ENCODE data around the gene ASCL3.

The ASCL3 gene

DNA sequence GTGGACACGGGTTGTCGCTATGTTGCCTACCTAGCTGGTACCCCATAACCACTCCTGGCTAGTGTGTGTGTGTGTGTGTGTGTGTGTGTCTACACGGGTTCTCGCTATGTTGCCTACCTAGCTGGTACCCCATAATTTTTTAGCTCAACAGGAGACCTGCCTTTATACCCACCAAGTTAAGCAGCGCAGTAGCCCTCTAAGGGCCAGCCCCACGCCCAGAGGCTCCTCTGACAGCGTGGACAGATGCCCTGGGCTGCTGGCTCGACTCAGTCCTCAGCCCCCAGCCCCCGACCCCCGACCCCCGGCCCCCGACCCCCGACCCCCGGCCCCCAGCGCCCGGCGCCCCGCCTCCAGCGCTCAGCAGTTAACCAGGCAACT lies 32.2 kb downstream of the ASCL3 start:
- Histone ChIP-seq H3K9me2 (replicated peaks; ENCODE audit: low read depth, low read length) (no peaks in the 10 kb centered on the region), H3K4me3 (ENCODE audit: low read length, poor library complexity, severe bottlenecking) (peak overlapping the region; percentile 100), H3K9ac (ENCODE audit: low read depth, low read length, poor library complexity, severe bottlenecking) (peak overlapping the region; percentile 68), H3K4me2 (ENCODE audit: low read depth, low read length, poor library complexity, severe bottlenecking) (peak overlapping the region; percentile 87), H3F3A (ENCODE audit: low read depth) (no peaks in the 10 kb centered on the region), H3K79me2 (ENCODE audit: insufficient read depth, low read length) (peaks cover 22% of the 10 kb centered on the region), H4K20me1 (ENCODE audit: insufficient read depth, low read length, poor library complexity, severe bottlenecking) (peaks cover 4% of the 10 kb centered on the region), H2AFZ (ENCODE audit: low read length) (peak overlapping the region; percentile 82), H3K9me3 (ENCODE audit: insufficient read depth, low read depth, low read length) (no peaks in the 10 kb centered on the region), H3K27me3 (ENCODE audit: insufficient read depth, low read length, poor library complexity, severe bottlenecking) (no peaks in the 10 kb centered on the region), H3K36me3 (ENCODE audit: insufficient read depth, low read length) (no peaks in the 10 kb centered on the region), H3K4me1 (ENCODE audit: insufficient read depth, low read length, poor library complexity, severe bottlenecking) (peaks cover 24% of the 10 kb centered on the region)
- TF ChIP-seq CTCF (conservative IDR thresholded peaks at IDR 0.05; ENCODE audit: low read length) (no peak), EZH2phosphoT487 (IDR thresholded peaks at IDR 0.05; ENCODE audit: borderline replicate concordance) (no peak)

GRCh38 chr11:8908099-8908498 lies 34.7 kb downstream of the ASCL3 start:
- Histone ChIP-seq H3K9me2 (replicated peaks; ENCODE audit: low read depth, low read length) (no peaks in the 10 kb centered on the region), H3K36me3 (ENCODE audit: insufficient read depth, low read length) (no peaks in the 10 kb centered on the region), H4K20me1 (ENCODE audit: insufficient read depth, low read length, poor library complexity, severe bottlenecking) (peaks cover 4% of the 10 kb centered on the region), H3K9me3 (ENCODE audit: insufficient read depth, low read depth, low read length) (no peaks in the 10 kb centered on the region), H3K27me3 (ENCODE audit: insufficient read depth, low read length, poor library complexity, severe bottlenecking) (no peaks in the 10 kb centered on the region), H3K4me2 (ENCODE audit: low read depth, low read length, poor library complexity, severe bottlenecking) (no peak overlapping the region), H3K4me3 (ENCODE audit: low read length, poor library complexity, severe bottlenecking) (no peak overlapping the region), H3K79me2 (ENCODE audit: insufficient read depth, low read length) (peaks cover 14% of the 10 kb centered on the region), H2AFZ (ENCODE audit: low read length) (no peak overlapping the region), H3K4me1 (ENCODE audit: insufficient read depth, low read length, poor library complexity, severe bottlenecking) (peaks cover 12% of the 10 kb centered on the region), H3F3A (ENCODE audit: low read depth) (no peaks in the 10 kb centered on the region), H3K9ac (ENCODE audit: low read depth, low read length, poor library complexity, severe bottlenecking) (no peak overlapping the region)
- no peak for TF ChIP-seq CTCF (conservative IDR thresholded peaks at IDR 0.05; ENCODE audit: low read length)
- no peak for TF ChIP-seq EZH2phosphoT487 (IDR thresholded peaks at IDR 0.05; ENCODE audit: borderline replicate concordance)

- no peaks in the 10 kb centered on the region for H3K9me3 ChIP-seq (ENCODE audit: insufficient read depth, low read depth, low read length)
- H3K9me2 ChIP-seq (replicated peaks; ENCODE audit: low read depth, low read length), result no peaks in the 10 kb centered on the region
- H3K9ac ChIP-seq (ENCODE audit: low read depth, low read length, poor library complexity, severe bottlenecking), result no peak overlapping the region
- no peaks in the 10 kb centered on the region for H3K27me3 ChIP-seq (ENCODE audit: insufficient read depth, low read length, poor library complexity, severe bottlenecking)
- no peaks in the 10 kb centered on the region for H3K36me3 ChIP-seq (ENCODE audit: insufficient read depth, low read length)
- no peak overlapping the region for H2AFZ ChIP-seq (ENCODE audit: low read length)
- no peak for TF ChIP-seq CTCF (conservative IDR thresholded peaks at IDR 0.05; ENCODE audit: low read length)
- TF ChIP-seq EZH2phosphoT487 (IDR thresholded peaks at IDR 0.05; ENCODE audit: borderline replicate concordance), result no peak
- H3K79me2 ChIP-seq (ENCODE audit: insufficient read depth, low read length), result peaks cover 8% of the 10 kb centered on the region
- H4K20me1 ChIP-seq (ENCODE audit: insufficient read depth, low read length, poor library complexity, severe bottlenecking), result peaks cover 1% of the 10 kb centered on the region
- H3K4me1 ChIP-seq (ENCODE audit: insufficient read depth, low read length, poor library complexity, severe bottlenecking), result peaks cover 7% of the 10 kb centered on the region
- H3K4me3 ChIP-seq (ENCODE audit: low read length, poor library complexity, severe bottlenecking), result no peak overlapping the region
- no peaks in the 10 kb centered on the region for H3F3A ChIP-seq (ENCODE audit: low read depth)
- no peak overlapping the region for H3K4me2 ChIP-seq (ENCODE audit: low read depth, low read length, poor library complexity, severe bottlenecking)
Observed at GRCh38 chr11:8907116-8907515, 35.7 kb downstream of the ASCL3 start.
